GM20000 (cell line): ENCODE data around the gene IFFO2.

Experiments
- DNase-seq: peaks from one replicate; pipeline ENCODE4 v3.0.0; 2012; ENCODE audit warnings: low spot score
- CTCF ChIP-seq: IDR thresholded peaks from 2 replicates; pipeline ENCODE4 v1.5.1; 2012; ENCODE audit warnings: mild to moderate bottlenecking, control low read depth; ENCODE audit errors: extremely low read depth, missing control alignments

Gene IFFO2

GRCh38 chr1:18928406-18928805 lies 28.1 kb downstream of the IFFO2 start:
- no peak for TF ChIP-seq CTCF
- no peak for DNase-seq

GRCh38 chr1:18927654-18928272 lies 28.7 kb downstream of the IFFO2 start:
- TF ChIP-seq CTCF, result no peak
- DNase-seq, result peak; percentile 69

- peak; percentile 28 for DNase-seq
- no peak for TF ChIP-seq CTCF
Measured at GRCh38 chr1:18927082-18927653, 29.3 kb downstream of the IFFO2 start.

- DNase-seq, result peak; percentile 90
- no peak for TF ChIP-seq CTCF
Measured at GRCh38 chr1:18926315-18927081, 30.0 kb downstream of the IFFO2 start.

- no peak for TF ChIP-seq CTCF
- no peak for DNase-seq
Measured at GRCh38 chr1:18925279-18925678, 31.2 kb downstream of the IFFO2 start.

- TF ChIP-seq CTCF, result no peak
- no peak for DNase-seq
Measured at GRCh38 chr1:18924221-18924691, 32.2 kb downstream of the IFFO2 start.

GRCh38 chr1:18923756-18924211 lies 32.7 kb downstream of the IFFO2 start:
- TF ChIP-seq CTCF, result no peak
- DNase-seq, result no peak
